GM12891 (cell line): ENCODE data around the gene AK1.

Experiments used
- DNase-seq: peaks from one replicate; pipeline ENCODE4 v3.0.0; 2011; ENCODE audit warnings: low spot score; ENCODE audit not compliant: insufficient read length
- FAIRE-seq: peaks from 2 replicates; lab custom pipeline; 2011; peaks lifted over from hg19 to GRCh38; lab: Jason Lieb, UNC
- PAX5 ChIP-seq: IDR thresholded peaks from 2 replicates; pipeline ENCODE4 v1.6.1; 2011; ENCODE audit warnings: low read length, moderate library complexity, mild to moderate bottlenecking; ENCODE audit not compliant: insufficient read depth, severe bottlenecking
- POLR2A ChIP-seq: IDR thresholded peaks from 2 replicates; pipeline ENCODE4 v1.6.1; 2011; ENCODE audit warnings: low read depth, low read length, control low read depth
- POLR2AphosphoS5 ChIP-seq: IDR thresholded peaks from 2 replicates; pipeline ENCODE4 v1.6.1; 2011; ENCODE audit warnings: low read depth, low read length, control low read depth
- POU2F2 ChIP-seq: IDR thresholded peaks from 2 replicates; pipeline ENCODE4 v1.6.1; 2011; ENCODE audit warnings: low read depth, mild to moderate bottlenecking, control low read depth, low read length, moderate library complexity
- SPI1 ChIP-seq: IDR thresholded peaks from 2 replicates; pipeline ENCODE4 v1.6.1; 2011; ENCODE audit warnings: low read depth, low read length, control low read depth
- TAF1 ChIP-seq: IDR thresholded peaks from 2 replicates; pipeline ENCODE4 v1.6.1; 2011; ENCODE audit warnings: low read depth, low read length, control low read depth

Gene AK1

DNA sequence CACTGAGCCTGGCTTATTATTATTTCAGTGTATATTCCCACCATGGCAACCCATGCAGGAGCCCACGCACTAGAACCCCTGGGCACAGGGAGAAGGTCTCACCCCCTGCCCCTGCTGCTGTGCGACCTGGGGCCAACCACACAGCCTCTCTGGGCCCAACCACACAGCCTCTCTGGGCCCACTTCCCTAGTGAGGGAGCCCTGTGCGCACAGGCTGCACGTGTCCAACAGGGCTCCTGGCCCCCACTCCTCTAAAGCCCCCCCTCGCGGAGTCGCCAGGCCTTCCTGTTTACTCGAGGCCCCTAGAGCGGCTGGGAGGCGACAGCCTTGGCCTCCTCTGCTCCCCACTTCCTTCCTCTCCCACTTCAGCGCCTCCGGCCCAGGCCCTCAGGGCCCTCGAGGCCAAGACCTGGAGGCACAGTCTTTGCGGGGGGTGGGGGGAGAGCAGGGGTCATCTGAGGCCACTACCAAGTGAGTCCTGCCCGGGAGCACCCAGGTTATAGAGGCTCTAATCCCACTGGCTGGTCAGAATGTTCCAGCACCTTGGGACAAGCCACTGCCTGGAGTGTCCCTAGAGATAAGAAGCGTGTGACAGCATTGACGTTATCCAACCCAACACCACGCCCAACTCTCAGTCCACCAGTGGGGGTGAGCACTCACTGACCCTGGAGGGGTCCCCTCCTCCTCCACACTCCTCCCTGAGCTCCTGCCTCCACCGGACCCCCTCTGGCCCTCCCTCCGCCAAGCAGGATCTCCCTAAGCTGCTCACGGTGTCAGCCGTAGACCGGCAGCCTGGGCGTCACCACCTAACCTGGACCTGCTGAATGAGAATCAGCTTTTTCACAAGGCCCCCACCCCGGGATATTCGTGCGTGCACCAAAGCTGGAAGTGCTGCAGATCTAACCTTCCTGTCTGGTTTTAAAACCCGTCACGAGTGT, 15.1 kb downstream of the AK1 start:
- TF ChIP-seq POLR2AphosphoS5 (no peak), POLR2A (no peak), POU2F2 (no peak), SPI1 (peak; percentile 18; the same call in 1 of the 2 replicates), PAX5 (no peak), TAF1 (no peak)
- FAIRE-seq = no peak
- no peak for DNase-seq

DNA sequence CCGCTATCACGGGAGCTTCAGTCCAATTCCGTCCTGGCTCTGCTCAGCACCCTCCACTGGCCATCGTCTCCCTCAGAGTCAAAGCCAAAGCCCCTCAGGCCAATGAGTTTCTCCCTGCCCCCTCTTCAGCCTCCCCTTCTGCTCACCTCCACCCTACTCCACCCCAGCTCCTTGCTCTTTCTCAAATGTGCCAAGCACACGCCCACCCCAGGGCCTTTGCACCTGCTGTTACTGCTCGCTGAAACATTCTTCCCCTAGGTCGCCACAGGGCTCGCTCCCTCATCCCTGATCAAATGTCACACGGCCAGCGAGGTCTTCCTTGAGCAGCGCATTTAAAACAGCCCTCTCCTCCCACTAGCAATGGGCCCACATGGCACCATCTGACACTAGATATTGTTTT, 16.7 kb downstream of the AK1 start:
- FAIRE-seq (no peak), DNase-seq (no peak)
- TF ChIP-seq POLR2A = no peak
- no peak for TF ChIP-seq POU2F2
- TF ChIP-seq SPI1 = no peak
- no peak for TF ChIP-seq PAX5
- TF ChIP-seq POLR2AphosphoS5 = no peak
- TF ChIP-seq TAF1 = no peak

DNA sequence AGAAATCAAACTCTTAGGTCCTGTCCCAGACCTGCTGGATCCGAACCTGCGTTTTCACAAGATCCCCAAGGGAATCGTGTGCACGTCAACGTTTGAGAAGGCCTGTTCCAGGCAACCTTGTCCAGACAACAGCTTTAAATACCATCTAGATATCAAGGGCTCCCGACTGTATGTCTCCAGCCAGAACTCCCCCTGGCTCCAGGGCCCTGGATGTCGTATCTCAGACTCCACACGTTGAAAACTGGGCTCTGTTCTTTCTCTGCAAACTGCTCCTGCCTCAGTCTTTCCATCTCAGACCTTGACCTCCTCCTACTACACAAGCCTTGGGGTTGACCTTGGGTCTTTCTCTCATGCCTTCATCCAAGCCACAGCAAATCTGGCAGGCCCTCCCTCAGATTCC, 17.2 kb downstream of the AK1 start:
- TF ChIP-seq POLR2AphosphoS5 (no peak), PAX5 (no peak), POU2F2 (no peak), POLR2A (no peak), TAF1 (no peak), SPI1 (no peak)
- DNase-seq (no peak), FAIRE-seq (no peak)

DNA sequence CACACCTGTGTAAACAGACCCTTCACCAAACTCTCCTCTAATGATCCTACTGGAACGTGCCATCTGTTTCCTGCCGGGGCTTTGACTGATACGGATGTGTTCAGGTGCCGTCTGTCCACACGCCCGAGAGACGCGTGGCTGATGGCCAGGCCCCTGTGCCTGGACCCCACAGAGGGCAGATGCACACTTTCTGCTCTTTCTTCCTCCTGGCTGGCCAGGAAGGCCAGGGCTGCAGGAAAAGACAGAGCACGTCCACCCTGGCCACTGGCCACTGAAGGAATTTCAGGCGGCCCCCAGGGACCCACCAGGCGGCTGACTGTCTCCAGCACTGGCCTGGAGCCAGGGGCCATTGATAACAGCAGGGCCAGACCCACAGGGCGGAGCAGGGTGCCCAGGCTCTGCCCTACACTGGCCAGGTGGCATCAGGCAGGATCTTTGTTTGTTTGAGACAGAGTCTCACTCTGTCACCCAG, 19.4 kb downstream of the AK1 start:
- FAIRE-seq (no peak), DNase-seq (no peak)
- TF ChIP-seq PAX5 (no peak), POLR2AphosphoS5 (no peak)

DNA sequence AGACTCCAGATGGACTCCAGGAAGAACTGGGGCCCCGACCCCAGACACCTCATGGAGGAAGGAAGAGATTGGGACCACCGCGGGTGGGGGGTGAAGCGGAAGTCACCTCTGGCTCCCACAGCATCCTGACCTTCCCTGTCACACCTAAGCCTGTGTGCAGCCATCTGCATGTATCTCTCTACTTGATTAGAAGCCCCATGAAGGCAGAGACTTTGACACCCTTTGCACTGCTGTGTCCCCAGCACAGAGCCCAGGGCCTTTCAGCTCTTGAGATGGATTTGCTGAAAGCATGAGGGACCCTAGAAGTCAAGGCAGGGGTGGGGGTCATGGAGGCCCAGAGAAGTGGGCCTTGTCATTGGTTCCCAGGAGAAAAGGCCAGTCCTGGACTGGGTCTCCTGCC, 20.2 kb downstream of the AK1 start:
- DNase-seq = no peak
- no peak for TF ChIP-seq POLR2AphosphoS5
- TF ChIP-seq SPI1 = no peak
- no peak for TF ChIP-seq PAX5
- TF ChIP-seq POU2F2 = no peak
- TF ChIP-seq POLR2A = no peak
- no peak for TF ChIP-seq TAF1
- FAIRE-seq = no peak

DNA sequence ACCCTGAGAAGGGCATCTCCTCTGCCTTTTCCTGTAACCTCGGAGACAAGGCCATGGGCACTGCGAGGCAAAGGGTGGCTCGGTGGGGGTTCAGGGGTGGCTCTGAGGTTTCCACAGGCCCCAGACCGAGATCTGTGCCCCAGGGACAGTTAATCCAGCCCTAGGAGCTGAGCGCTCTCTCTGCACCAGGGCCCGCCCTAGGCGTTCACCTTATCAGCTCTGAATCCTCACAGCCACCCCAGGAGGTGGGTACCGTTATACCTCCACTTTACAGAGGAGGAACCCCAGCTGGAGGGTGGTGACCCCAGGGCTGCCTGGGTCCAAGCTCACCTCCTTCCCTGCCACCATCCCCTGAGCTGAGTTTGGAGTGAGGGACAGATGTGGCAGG, 20.8 kb downstream of the AK1 start:
- no peak for FAIRE-seq

DNA sequence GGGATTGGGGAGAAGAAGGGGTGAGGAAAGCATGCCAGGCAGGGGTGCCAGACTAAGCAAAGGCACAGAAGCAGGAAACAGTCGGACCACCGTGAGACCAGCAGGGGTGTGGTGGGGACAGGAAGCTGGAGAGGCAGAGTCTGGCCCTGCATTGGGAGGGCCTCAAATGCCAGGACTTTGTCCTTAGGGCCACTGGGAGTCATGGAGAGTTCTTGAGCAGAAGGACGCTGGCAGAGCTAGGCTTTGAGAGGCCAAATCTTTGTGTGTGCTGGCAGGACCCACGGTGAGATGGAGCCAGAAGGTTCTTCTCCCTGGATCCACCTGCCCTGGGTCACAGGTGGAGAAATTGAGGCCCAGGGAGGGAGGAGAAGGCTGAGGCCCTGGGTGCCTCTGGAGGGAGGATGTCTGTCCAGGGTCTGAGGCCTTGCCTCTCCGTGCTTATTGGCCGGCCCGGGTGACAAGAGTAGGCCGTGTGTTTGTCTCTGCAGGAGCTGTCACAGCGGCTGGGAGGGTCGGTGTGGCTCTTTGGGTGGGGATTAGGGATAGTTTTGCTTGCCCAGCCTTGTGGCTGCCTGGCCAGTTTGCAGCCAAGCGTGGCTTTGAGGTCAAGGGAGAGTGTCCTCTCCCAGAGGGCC, 21.3 kb downstream of the AK1 start:
- TF ChIP-seq POU2F2 (no peak), SPI1 (no peak), POLR2AphosphoS5 (no peak), TAF1 (no peak), PAX5 (no peak)
- no peak for FAIRE-seq

More for the DNA sequence above, 20.8 kb downstream of the AK1 start:
- no peak for TF ChIP-seq TAF1
- no peak for TF ChIP-seq PAX5
- no peak for TF ChIP-seq POLR2AphosphoS5
- no peak for TF ChIP-seq SPI1
- no peak for TF ChIP-seq POU2F2
- TF ChIP-seq POLR2A = no peak
- DNase-seq = no peak

DNA sequence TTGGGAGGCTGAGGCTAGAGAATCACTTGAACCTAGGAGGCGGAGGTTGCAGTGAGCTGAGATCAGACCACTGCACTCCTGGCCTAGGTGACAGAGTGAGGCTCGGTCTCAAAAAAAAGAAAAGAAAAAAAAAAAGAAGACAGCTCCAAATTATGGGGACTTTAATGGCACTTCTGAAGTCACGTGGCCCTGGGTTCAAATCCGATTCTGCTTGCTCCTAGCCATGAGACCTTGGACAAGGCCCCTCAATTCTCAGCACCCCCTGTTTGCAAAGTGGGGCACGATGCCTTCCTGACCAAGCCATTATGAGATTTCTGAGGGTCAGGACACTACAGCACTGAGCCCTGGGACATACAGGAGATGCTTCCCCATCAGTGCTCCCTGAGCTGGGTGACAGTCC, 22.0 kb downstream of the AK1 start:
- DNase-seq = no peak
- TF ChIP-seq SPI1 (no peak), POLR2AphosphoS5 (no peak), TAF1 (no peak), POLR2A (no peak), PAX5 (no peak), POU2F2 (no peak)
- no peak for FAIRE-seq

More for the DNA sequence above, 21.3 kb downstream of the AK1 start:
- DNase-seq = no peak

DNA sequence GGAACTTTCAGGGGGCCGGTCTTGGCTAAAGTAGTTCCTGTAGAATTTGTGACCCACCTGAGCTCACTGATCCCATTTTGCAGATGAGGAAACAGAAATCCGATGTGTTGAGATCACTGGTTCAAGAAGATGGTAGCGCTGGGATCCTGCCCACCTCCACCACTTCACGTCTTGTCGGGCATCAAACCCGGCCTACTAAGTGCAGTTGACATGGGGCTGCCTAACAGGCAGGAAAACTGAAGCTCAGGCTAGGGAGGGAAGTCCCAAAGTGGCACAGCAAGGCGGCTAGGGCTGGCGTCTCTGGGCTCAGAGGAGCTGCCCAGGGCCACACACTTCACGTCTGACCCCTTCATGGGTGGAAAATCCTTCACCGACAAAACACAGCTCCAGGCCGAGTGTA, 22.5 kb downstream of the AK1 start:
- no peak for FAIRE-seq
- no peak for TF ChIP-seq PAX5
- no peak for TF ChIP-seq POLR2A
- TF ChIP-seq SPI1 = no peak
- DNase-seq = no peak
